ENCODE measurements around the gene NRP1.
A peak's percentile ranks its signal among the peaks of the same experiment; 100 is the strongest.

- TF ChIP-seq EZH2 (IDR thresholded peaks at IDR 0.05; ENCODE audit: borderline replicate concordance, low read length), result no peak
- peak; percentile 88 to 91 for TF ChIP-seq CTCF (conservative IDR thresholded peaks at IDR 0.05 in 1 of 2, IDR thresholded peaks at IDR 0.05 in 1 of 2; ENCODE audit: extremely low read depth in 1 of 2, insufficient read depth in 1 of 2, low read depth in 1 of 2, low read length in 2 of 2)
Observed at GRCh38 chr10:33330543-33331378, 3.7 kb downstream of the NRP1 start.

Data from mammary epithelial cell (primary cell).